Measurements from ENCODE around the gene PAXX. TPM values are rescaled to one million over a fixed set of nuclear protein-coding genes. Genes with fewer than 3 reads are reported as not detected.

PAXX gene
- total RNA-seq, 2 experiments from 2014 or later: 67.0 to 67.8 TPM

GRCh38 chr9:136955202-136955942, 36.9 kb upstream of the PAXX start:
- Histone ChIP-seq H3K9me3 (ENCODE audit: control insufficient read depth in 1 of 2, insufficient read depth in 1 of 2, low read length in 2 of 2) (peaks cover 0 to 3% of the 10 kb centered on the region in 2 experiments), H3K36me3 (ENCODE audit: insufficient read depth, low read length) (no peaks in the 10 kb centered on the region), H3K4me3 (ENCODE audit: low read length) (no peak overlapping the region), H3K27me3 (ENCODE audit: control insufficient read depth in 1 of 2, insufficient read depth in 2 of 2, low read length in 2 of 2) (no peaks in the 10 kb centered on the region), H3K27ac (ENCODE audit: low read depth in 1 of 2, low read length in 2 of 2) (no peak overlapping the region), H3K4me1 (ENCODE audit: insufficient read depth, low read length) (peaks cover 38% of the 10 kb centered on the region)
- Mint-ChIP-seq H3K9me3 (peaks cover 2% of the 10 kb centered on the region), H3K4me1 (ENCODE audit: low read depth) (peaks cover 5% of the 10 kb centered on the region), H3K27ac (no peak overlapping the region), H3K4me3 (peak overlapping the region; percentile 20), H3K36me3 (ENCODE audit: low read depth) (no peaks in the 10 kb centered on the region), H3K27me3 (no peaks in the 10 kb centered on the region)
- CTCF ChIA-PET: no interaction called here
- POLR2A ChIA-PET: no interaction called here
- intact Hi-C loops (cut with DNase I, micrococcal nuclease): loop anchor here in 1 of 2 experiments (10.0 kb wide), 1 partner anchor 831 kb away; no protein-coding TSS in a partner anchor
- DNase-seq (no peak), ATAC-seq (ENCODE audit: poor library complexity) (no peak)
- no peak for TF ChIP-seq CTCF (IDR thresholded peaks at IDR 0.05)

- H3K27ac Mint-ChIP-seq: no peak overlapping the region
Measured at GRCh38 chr9:136955943-136956335, 36.3 kb upstream of the PAXX start.

GRCh38 chr9:136956604-136957003, 35.6 kb upstream of the PAXX start:
- Histone ChIP-seq H3K27me3 (ENCODE audit: control insufficient read depth in 1 of 2, insufficient read depth in 2 of 2, low read length in 2 of 2) (no peaks in the 10 kb centered on the region), H3K4me3 (ENCODE audit: low read length) (no peak overlapping the region), H3K4me1 (ENCODE audit: insufficient read depth, low read length) (peaks cover 42% of the 10 kb centered on the region), H3K27ac (ENCODE audit: low read depth in 1 of 2, low read length in 2 of 2) (no peak overlapping the region), H3K36me3 (ENCODE audit: insufficient read depth, low read length) (no peaks in the 10 kb centered on the region), H3K9me3 (ENCODE audit: control insufficient read depth in 1 of 2, insufficient read depth in 1 of 2, low read length in 2 of 2) (peaks cover 0 to 3% of the 10 kb centered on the region in 2 experiments)
- ATAC-seq (ENCODE audit: poor library complexity) (no peak), DNase-seq (no peak)
- no peaks in the 10 kb centered on the region for H3K36me3 Mint-ChIP-seq (ENCODE audit: low read depth)
- peaks cover 2% of the 10 kb centered on the region for H3K9me3 Mint-ChIP-seq
- intact Hi-C loops (cut with DNase I, micrococcal nuclease): loop anchor here in 1 of 2 experiments (10.0 kb wide), 1 partner anchor 832 kb away; no protein-coding TSS in a partner anchor
- POLR2A ChIA-PET: no interaction called here
- CTCF ChIA-PET: no interaction called here
- no peak overlapping the region for H3K27ac Mint-ChIP-seq
- no peak overlapping the region for H3K4me3 Mint-ChIP-seq
- H3K27me3 Mint-ChIP-seq: no peaks in the 10 kb centered on the region
- H3K4me1 Mint-ChIP-seq (ENCODE audit: low read depth): peaks cover 7% of the 10 kb centered on the region
- TF ChIP-seq CTCF (IDR thresholded peaks at IDR 0.05): no peak

More at GRCh38 chr9:136955943-136956335, 36.3 kb upstream of the PAXX start:
- H3K9me3 ChIP-seq (ENCODE audit: control insufficient read depth in 1 of 2, insufficient read depth in 1 of 2, low read length in 2 of 2): peaks cover 0 to 3% of the 10 kb centered on the region in 2 experiments
- H3K4me1 ChIP-seq (ENCODE audit: insufficient read depth, low read length): peaks cover 38% of the 10 kb centered on the region
- ChIA-PET POLR2A (no interaction called here), CTCF (no interaction called here)
- ATAC-seq (ENCODE audit: poor library complexity): no peak
- Mint-ChIP-seq H3K4me1 (ENCODE audit: low read depth) (peaks cover 7% of the 10 kb centered on the region), H3K9me3 (peaks cover 2% of the 10 kb centered on the region), H3K4me3 (no peak overlapping the region), H3K27me3 (no peaks in the 10 kb centered on the region), H3K36me3 (ENCODE audit: low read depth) (no peaks in the 10 kb centered on the region)
- no peak overlapping the region for H3K4me3 ChIP-seq (ENCODE audit: low read length)
- H3K27me3 ChIP-seq (ENCODE audit: control insufficient read depth in 1 of 2, insufficient read depth in 2 of 2, low read length in 2 of 2): no peaks in the 10 kb centered on the region
- intact Hi-C loops (cut with DNase I, micrococcal nuclease): loop anchor here in 1 of 2 experiments (10.0 kb wide), 1 partner anchor 831 kb away; no protein-coding TSS in a partner anchor
- no peak overlapping the region for H3K27ac ChIP-seq (ENCODE audit: low read depth in 1 of 2, low read length in 2 of 2)
- no peak for DNase-seq
- TF ChIP-seq CTCF (IDR thresholded peaks at IDR 0.05): no peak
- no peaks in the 10 kb centered on the region for H3K36me3 ChIP-seq (ENCODE audit: insufficient read depth, low read length)
